Measurements from ENCODE around the gene FMN1.
A peak's percentile ranks its signal among the peaks of the same experiment; 100 is the strongest.
"Not testable (repeated sequence)": the region's sequence is repeated elsewhere in the genome, so short reads cannot be mapped to it uniquely, and the experiment has no call there.

Gene FMN1

GRCh38 chr15:32849769-32850668 lies 344.5 kb downstream of the FMN1 start:
- H3K27me3 ChIP-seq (ENCODE audit: control insufficient read depth, low read length), result no peaks in the 10 kb centered on the region
- H3K27ac ChIP-seq (ENCODE audit: low read depth, low read length), result no peak overlapping the region
- H3K4me2 ChIP-seq (ENCODE audit: low read length), result no peak overlapping the region

DNA sequence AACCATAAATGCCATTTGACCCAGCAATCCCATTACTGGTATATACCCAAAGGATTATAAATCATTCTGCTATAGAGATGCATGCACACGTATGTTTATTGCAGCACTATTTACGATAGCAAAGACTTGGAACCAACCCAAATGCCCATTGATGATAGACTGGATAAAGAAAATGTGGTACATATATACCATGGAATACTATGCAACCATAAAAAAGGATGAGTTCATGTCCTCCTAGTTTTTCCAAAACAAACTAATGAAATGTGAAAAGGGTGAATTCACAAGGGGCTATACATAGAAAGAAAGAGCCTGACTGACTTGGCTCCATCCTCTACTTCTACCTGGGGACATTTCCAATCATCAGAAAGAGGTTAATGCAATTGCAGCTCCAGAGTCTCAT lies 347.8 kb downstream of the FMN1 start:
- H3K9me3 ChIP-seq (ENCODE audit: control insufficient read depth, insufficient read depth, low read length); H3K4me2 ChIP-seq (ENCODE audit: low read length); H3K27me3 ChIP-seq (ENCODE audit: control insufficient read depth, low read length); H3K4me3 ChIP-seq (ENCODE audit: low read length); H3K9me2 ChIP-seq (replicated peaks; ENCODE audit: control insufficient read depth, low read length); H3K27ac ChIP-seq (ENCODE audit: low read depth, low read length); H3K4me1 ChIP-seq (ENCODE audit: control insufficient read depth, low read length); H3F3A ChIP-seq (ENCODE audit: control insufficient read depth, insufficient read depth); H3K36me3 ChIP-seq (ENCODE audit: control insufficient read depth, low read length); H4K20me1 ChIP-seq (ENCODE audit: control insufficient read depth, insufficient read depth, low read depth, low read length); H3K79me2 ChIP-seq (ENCODE audit: control insufficient read depth, low read length): not testable (repeated sequence)

More at GRCh38 chr15:32849769-32850668, 344.5 kb downstream of the FMN1 start:
- no peaks in the 10 kb centered on the region for H3F3A ChIP-seq (ENCODE audit: control insufficient read depth, insufficient read depth)
- no peaks in the 10 kb centered on the region for H3K9me2 ChIP-seq (replicated peaks; ENCODE audit: control insufficient read depth, low read length)
- no peaks in the 10 kb centered on the region for H4K20me1 ChIP-seq (ENCODE audit: control insufficient read depth, insufficient read depth, low read depth, low read length)
- H3K36me3 ChIP-seq (ENCODE audit: control insufficient read depth, low read length), result no peaks in the 10 kb centered on the region
- no peaks in the 10 kb centered on the region for H3K9me3 ChIP-seq (ENCODE audit: control insufficient read depth, insufficient read depth, low read length)
- no peak overlapping the region for H3K4me3 ChIP-seq (ENCODE audit: low read length)
- no peaks in the 10 kb centered on the region for H3K79me2 ChIP-seq (ENCODE audit: control insufficient read depth, low read length)
- no peaks in the 10 kb centered on the region for H3K4me1 ChIP-seq (ENCODE audit: control insufficient read depth, low read length)
- TF ChIP-seq EZH2phosphoT487 (IDR thresholded peaks at IDR 0.05; ENCODE audit: borderline replicate concordance, low read length), result no peak
- TF ChIP-seq, protein P1, sequence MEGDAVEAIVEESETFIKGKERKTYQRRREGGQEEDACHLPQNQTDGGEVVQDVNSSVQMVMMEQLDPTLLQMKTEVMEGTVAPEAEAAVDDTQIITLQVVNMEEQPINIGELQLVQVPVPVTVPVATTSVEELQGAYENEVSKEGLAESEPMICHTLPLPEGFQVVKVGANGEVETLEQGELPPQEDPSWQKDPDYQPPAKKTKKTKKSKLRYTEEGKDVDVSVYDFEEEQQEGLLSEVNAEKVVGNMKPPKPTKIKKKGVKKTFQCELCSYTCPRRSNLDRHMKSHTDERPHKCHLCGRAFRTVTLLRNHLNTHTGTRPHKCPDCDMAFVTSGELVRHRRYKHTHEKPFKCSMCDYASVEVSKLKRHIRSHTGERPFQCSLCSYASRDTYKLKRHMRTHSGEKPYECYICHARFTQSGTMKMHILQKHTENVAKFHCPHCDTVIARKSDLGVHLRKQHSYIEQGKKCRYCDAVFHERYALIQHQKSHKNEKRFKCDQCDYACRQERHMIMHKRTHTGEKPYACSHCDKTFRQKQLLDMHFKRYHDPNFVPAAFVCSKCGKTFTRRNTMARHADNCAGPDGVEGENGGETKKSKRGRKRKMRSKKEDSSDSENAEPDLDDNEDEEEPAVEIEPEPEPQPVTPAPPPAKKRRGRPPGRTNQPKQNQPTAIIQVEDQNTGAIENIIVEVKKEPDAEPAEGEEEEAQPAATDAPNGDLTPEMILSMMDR (IDR thresholded peaks at IDR 0.05; ENCODE audit: low read depth, low read length, poor library complexity, severe bottlenecking), result no peak

DNA sequence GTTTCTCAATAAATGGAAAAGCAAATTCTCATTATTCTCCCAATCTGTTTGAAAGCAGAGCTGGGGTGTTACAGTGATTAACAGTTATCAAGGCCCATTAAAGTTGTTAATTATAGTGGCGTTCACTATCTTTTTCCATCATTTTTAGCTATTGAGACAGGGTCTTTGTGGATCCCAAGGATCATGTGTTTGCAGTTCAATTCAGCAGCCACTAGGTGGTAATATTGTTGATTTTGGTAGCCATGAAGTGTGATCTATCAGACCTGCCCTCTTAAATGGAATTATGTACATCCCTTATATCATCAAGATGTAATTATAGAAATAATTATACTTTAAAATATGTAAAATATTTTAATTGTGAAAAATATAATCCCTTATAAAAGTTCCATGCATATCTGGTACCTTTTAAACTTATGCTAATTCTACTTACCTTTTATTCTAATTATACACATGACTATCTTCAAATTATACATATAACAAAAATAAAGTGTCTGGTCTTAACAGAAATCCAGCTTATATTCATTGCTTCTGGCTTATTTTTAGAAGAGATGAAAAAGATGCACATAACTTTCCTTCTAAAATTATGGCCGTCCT lies 350.3 kb downstream of the FMN1 start:
- H3F3A ChIP-seq (ENCODE audit: control insufficient read depth, insufficient read depth), result no peaks in the 10 kb centered on the region
- H3K36me3 ChIP-seq (ENCODE audit: control insufficient read depth, low read length), result no peaks in the 10 kb centered on the region
- TF ChIP-seq, protein P1 (IDR thresholded peaks at IDR 0.05; ENCODE audit: low read depth, low read length, poor library complexity, severe bottlenecking), result peak; percentile 56
- no peak for TF ChIP-seq EZH2phosphoT487 (IDR thresholded peaks at IDR 0.05; ENCODE audit: borderline replicate concordance, low read length)
- no peaks in the 10 kb centered on the region for H4K20me1 ChIP-seq (ENCODE audit: control insufficient read depth, insufficient read depth, low read depth, low read length)
- H3K79me2 ChIP-seq (ENCODE audit: control insufficient read depth, low read length), result no peaks in the 10 kb centered on the region
- no peak overlapping the region for H3K27ac ChIP-seq (ENCODE audit: low read depth, low read length)
- H3K9me2 ChIP-seq (replicated peaks; ENCODE audit: control insufficient read depth, low read length), result no peaks in the 10 kb centered on the region
- no peaks in the 10 kb centered on the region for H3K4me1 ChIP-seq (ENCODE audit: control insufficient read depth, low read length)
- H3K4me3 ChIP-seq (ENCODE audit: low read length), result no peak overlapping the region
- no peaks in the 10 kb centered on the region for H3K9me3 ChIP-seq (ENCODE audit: control insufficient read depth, insufficient read depth, low read length)
- no peak overlapping the region for H3K4me2 ChIP-seq (ENCODE audit: low read length)
- H3K27me3 ChIP-seq (ENCODE audit: control insufficient read depth, low read length), result peaks cover 2% of the 10 kb centered on the region; the same call in 1 of the 2 replicates

Data from DOHH2 (cell line).